GM23338 (cell line): ENCODE data around the gene KAZN.

Experiments
- CTCF ChIP-seq, 2 experiments: fragments of 200-600 bp in 1 of 2; sonication (generic) in 1 of 2; conservative IDR thresholded peaks; 2 replicates each; pipeline versions ENCODE4 v1.5.1 to v1.6.1; 2016 to 2017; ENCODE audit warnings: antibody characterized with exemption in 2 of 2, low read depth in 2 of 2, mild to moderate bottlenecking in 2 of 2, moderate library complexity in 1 of 2
- EZH2 ChIP-seq: fragments of 200-600 bp; sonication (generic); IDR thresholded peaks from one replicate; pipeline ENCODE4 v1.8.0; 2017; ENCODE audit warnings: antibody characterized with exemption, mild to moderate bottlenecking, low read depth; ENCODE audit not compliant: unreplicated experiment
- EZH2phosphoT487 ChIP-seq: fragments of 200-600 bp; sonication (generic); IDR thresholded peaks from one replicate; pipeline ENCODE4 v1.8.1; 2018; ENCODE audit warnings: antibody characterized with exemption; ENCODE audit not compliant: unreplicated experiment
- JUNB ChIP-seq: IDR thresholded peaks from one replicate; pipeline ENCODE4 v1.6.1; 2016; ENCODE audit warnings: antibody characterized with exemption; ENCODE audit not compliant: unreplicated experiment
- POLR2AphosphoS5 ChIP-seq: IDR thresholded peaks from 2 replicates; pipeline ENCODE4 v1.6.1; 2016; ENCODE audit warnings: antibody characterized with exemption, low read depth
- TF ChIP-seq, protein P1 (sequence below): IDR thresholded peaks from one replicate; pipeline ENCODE4 v1.6.1; 2018; ENCODE audit warnings: antibody characterized with exemption; ENCODE audit not compliant: unreplicated experiment

DNA sequence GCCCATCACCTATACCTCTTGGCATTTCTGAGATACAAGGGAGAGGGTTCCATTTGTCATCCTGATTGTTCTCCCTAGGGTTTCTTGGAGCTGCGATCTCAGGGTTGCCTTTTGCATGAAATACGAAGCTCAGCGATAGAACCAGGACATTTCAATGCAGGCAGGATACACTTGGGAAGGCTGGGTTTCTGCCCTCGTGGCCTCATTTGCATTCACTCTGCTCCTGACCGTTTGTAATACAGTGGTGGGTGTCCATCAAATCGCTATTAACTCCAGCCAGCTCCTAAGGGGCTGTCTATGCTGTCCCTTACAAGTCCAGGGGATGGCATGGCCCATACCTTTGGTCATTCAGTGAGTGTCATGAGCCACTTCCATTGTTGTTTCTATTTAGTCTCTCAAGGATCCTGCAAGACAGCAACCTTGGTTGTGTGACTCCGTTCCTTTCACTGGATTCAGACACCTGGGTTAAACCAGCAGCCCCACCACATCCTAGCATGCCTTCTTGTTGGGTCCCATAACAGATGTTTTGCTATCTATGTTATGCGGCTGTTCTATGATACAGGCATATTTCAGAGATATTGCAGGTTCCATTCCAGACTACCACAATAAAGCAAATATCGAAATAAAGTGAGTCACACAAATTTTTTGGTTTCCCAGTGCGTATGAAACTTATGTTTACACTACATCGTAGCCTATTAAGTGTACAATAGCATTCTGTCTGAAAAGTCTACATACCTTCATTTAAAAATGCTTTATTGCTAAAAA, 18.3 kb downstream of the KAZN start:
- TF ChIP-seq CTCF (conservative IDR thresholded peaks at IDR 0.05; ENCODE audit: low read depth in 2 of 2) (no peak), EZH2phosphoT487 (no peak), JUNB (no peak), POLR2AphosphoS5 (no peak), EZH2 (no peak)
- TF ChIP-seq, protein P1, sequence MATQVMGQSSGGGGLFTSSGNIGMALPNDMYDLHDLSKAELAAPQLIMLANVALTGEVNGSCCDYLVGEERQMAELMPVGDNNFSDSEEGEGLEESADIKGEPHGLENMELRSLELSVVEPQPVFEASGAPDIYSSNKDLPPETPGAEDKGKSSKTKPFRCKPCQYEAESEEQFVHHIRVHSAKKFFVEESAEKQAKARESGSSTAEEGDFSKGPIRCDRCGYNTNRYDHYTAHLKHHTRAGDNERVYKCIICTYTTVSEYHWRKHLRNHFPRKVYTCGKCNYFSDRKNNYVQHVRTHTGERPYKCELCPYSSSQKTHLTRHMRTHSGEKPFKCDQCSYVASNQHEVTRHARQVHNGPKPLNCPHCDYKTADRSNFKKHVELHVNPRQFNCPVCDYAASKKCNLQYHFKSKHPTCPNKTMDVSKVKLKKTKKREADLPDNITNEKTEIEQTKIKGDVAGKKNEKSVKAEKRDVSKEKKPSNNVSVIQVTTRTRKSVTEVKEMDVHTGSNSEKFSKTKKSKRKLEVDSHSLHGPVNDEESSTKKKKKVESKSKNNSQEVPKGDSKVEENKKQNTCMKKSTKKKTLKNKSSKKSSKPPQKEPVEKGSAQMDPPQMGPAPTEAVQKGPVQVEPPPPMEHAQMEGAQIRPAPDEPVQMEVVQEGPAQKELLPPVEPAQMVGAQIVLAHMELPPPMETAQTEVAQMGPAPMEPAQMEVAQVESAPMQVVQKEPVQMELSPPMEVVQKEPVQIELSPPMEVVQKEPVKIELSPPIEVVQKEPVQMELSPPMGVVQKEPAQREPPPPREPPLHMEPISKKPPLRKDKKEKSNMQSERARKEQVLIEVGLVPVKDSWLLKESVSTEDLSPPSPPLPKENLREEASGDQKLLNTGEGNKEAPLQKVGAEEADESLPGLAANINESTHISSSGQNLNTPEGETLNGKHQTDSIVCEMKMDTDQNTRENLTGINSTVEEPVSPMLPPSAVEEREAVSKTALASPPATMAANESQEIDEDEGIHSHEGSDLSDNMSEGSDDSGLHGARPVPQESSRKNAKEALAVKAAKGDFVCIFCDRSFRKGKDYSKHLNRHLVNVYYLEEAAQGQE = no peak
